Small intestine (tissue), 7 donors: ENCODE measurements around the gene RPP14. TPM values are rescaled to one million over a fixed set of nuclear protein-coding genes. Genes with fewer than 3 reads are reported as not detected.

Experiments
- DNase-seq, 2 donors: peaks; one replicate each; pipeline versions ENCODE4 v3.0.0 to v3.0.0-alpha.2; 2013
- FAIRE-seq: peaks from 2 replicates; lab custom pipeline; 2012; peaks lifted over from hg19 to GRCh38; lab: Jason Lieb, UNC
- H3K27ac ChIP-seq, 3 donors: one replicate each; pipeline ENCODE4 v1.5.1; 2013; ENCODE audit warnings: low read length in 2 of 3, mild to moderate bottlenecking in 2 of 3, control low read depth in 1 of 3, inconsistent platforms in 1 of 3, low read depth in 1 of 3, moderate library complexity in 1 of 3
- H3K27me3 ChIP-seq, 3 donors: one replicate each; pipeline ENCODE4 v1.6.1; 2013; ENCODE audit warnings: low read length in 3 of 3, inconsistent platforms in 1 of 3; ENCODE audit not compliant: control insufficient read depth in 3 of 3, insufficient read depth in 3 of 3
- H3K36me3 ChIP-seq, 3 donors: one replicate each; pipeline ENCODE4 v1.6.1; 2013; ENCODE audit warnings: low read length in 3 of 3, inconsistent platforms in 1 of 3, low read depth in 1 of 3, mild to moderate bottlenecking in 1 of 3, moderate library complexity in 1 of 3; ENCODE audit not compliant: control insufficient read depth in 3 of 3, insufficient read depth in 2 of 3
- H3K4me1 ChIP-seq, 3 donors: one replicate each; pipeline ENCODE4 v1.6.1; 2013; ENCODE audit warnings: low read length in 2 of 3, inconsistent platforms in 1 of 3, low read depth in 1 of 3, mild to moderate bottlenecking in 1 of 3, moderate library complexity in 1 of 3; ENCODE audit not compliant: control insufficient read depth in 3 of 3, insufficient read depth in 2 of 3
- H3K4me3 ChIP-seq, 3 donors: one replicate each; pipeline ENCODE4 v1.5.1; 2013; ENCODE audit warnings: low read length in 3 of 3, control low read depth in 1 of 3, inconsistent platforms in 1 of 3, low read depth in 1 of 3, mild to moderate bottlenecking in 1 of 3, moderate library complexity in 1 of 3
- H3K9me3 ChIP-seq, 2 donors: one replicate each; pipeline ENCODE4 v1.6.1; 2013; ENCODE audit warnings: low read depth in 1 of 2, low read length in 1 of 2; ENCODE audit not compliant: control insufficient read depth in 2 of 2, insufficient read depth in 1 of 2
- WGBS, 3 donors: extraction: QIAGEN DNeasy Blood & Tissue Kit; methylation state at CpG; one replicate each; pipeline ENCODE4 v1.1.7; 2013; 5-methylcytosine and 5-hydroxymethylcytosine counted together
- polyA plus RNA-seq, 4 donors: library from polyadenylated mRNA; stranded (reverse) in 3 of 4; unstranded in 1 of 4; fragments of 200-250 nt in 3 of 4; fragments of 120-200 nt in 1 of 4; gene quantifications; one replicate each; pipeline versions ENCODE4 v1.2.1 to v1.2.3, GENCODE V29; 2013
- donor health status: healthy with polysubstance abuse.
- donor health status: control.
- donor health status: control.
- donor health status: Bipolar disorder and iron deficiency.
- donor health status: healthy.

The RPP14 gene
- polyA plus RNA-seq, 4 donors = 11.7 to 21.6 (median 19.3) TPM

DNA sequence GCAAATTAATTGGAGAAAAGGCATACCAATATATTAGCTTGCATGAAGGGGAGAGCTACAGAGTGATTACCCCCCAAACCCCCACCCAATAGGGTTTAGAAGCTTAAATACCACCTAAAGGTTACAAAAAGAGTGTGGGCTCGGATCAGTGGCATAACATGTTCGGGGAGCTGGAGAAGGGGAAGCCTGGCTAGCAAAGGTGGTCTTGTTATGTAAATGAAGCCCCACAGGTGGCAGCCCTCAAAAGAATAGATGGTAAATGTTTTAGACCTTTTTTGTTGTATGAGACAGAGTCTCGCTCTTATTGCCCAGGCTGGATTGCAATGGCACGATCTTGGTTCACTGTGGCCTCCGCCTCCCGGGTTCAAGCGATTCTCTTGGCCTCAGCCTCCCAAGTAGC lies 15.7 kb downstream of the RPP14 start:
- DNase-seq = no peak
- no peak overlapping the region for H3K4me3 ChIP-seq
- peaks cover 0 to 9% (median 8%) of the 10 kb centered on the region in 3 donors for H3K4me1 ChIP-seq
- no peak for FAIRE-seq
- H3K27ac ChIP-seq = no peak overlapping the region
- WGBS, 3 donors = 94 to 99% (median 96%) methylated on average over 7 of the region's 7 CpGs
- no peaks in the 10 kb centered on the region for H3K27me3 ChIP-seq
- no peaks in the 10 kb centered on the region for H3K9me3 ChIP-seq
- H3K36me3 ChIP-seq = peaks cover 7 to 17% (median 10%) of the 10 kb centered on the region in 3 donors

DNA sequence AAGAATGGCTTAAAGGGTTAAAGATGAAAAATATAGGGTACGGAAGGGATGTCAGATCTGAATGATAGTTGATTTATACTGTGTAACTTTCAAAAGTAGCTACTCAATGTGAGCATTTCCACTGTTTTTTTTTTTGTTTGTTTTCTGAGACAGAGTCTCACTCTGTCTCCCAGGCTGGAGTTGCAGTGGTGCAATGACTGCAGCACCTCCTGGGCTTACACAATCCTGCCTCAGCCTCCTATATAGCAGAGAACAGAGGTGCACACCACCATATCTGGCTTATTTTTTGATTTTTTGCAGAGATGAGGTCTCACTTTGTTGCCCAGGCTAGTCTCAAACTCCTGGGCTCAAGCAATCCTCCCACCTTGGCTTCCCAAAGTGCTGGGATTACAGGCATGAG lies 16.7 kb downstream of the RPP14 start:
- H3K9me3 ChIP-seq = no peaks in the 10 kb centered on the region
- no peaks in the 10 kb centered on the region for H3K27me3 ChIP-seq
- FAIRE-seq (no peak), DNase-seq (no peak)
- peaks cover 0 to 9% (median 8%) of the 10 kb centered on the region in 3 donors for H3K4me1 ChIP-seq
- H3K27ac ChIP-seq = no peak overlapping the region
- WGBS, 3 donors = 75 to 85% (median 81%) methylated on average over 1 of the region's 1 CpG
- H3K4me3 ChIP-seq = no peak overlapping the region
- peaks cover under 1 to 14% (median 5%) of the 10 kb centered on the region in 3 donors for H3K36me3 ChIP-seq

DNA sequence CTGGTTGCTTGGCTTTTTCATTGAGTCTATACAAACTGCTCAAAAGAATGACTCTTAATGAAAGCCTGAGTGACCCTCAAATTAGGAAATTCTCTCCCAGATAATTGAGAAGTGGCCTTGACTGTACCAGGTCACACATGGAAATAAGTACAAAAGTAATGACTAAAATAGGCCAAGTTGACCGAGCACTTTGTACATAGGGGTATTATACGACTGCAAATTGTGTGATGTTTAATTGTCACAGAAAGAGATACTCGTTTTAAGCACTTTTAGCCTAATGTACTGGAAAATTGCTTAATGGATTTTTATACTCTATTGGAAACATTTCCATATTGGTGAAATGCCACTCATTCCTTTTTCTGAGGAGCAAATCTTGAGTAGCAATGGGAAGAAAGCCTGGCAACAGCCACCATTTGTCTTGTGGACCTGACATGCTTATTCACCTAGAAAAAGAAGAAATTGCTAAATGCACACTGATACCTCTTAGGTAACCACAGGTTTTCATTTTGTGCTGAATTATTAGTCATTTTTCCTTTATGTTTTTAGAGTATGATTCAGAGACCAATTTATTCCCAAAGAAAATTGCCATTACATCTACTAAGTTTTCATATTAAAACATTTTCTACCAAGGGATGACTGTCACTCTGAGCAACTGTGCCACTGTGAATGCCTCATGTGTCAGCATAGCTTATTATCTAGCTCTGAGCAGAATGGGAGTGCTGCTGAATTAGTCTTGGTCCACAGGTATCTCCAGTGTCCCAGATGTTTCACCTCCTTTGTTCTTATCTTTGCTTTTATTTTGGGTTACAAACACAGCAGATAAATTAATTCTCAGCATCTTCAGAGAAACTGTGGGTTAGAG lies 17.7 kb downstream of the RPP14 start:
- no peak overlapping the region for H3K4me3 ChIP-seq
- no peaks in the 10 kb centered on the region for H3K9me3 ChIP-seq
- peaks cover 0 to 7% (median 2%) of the 10 kb centered on the region in 3 donors for H3K36me3 ChIP-seq
- no peak overlapping the region for H3K27ac ChIP-seq
- DNase-seq (no peak), FAIRE-seq (no peak)
- WGBS, 3 donors = 76 to 82% (median 78%) methylated on average over 3 of the region's 3 CpGs
- peaks cover 0 to 9% (median 8%) of the 10 kb centered on the region in 3 donors for H3K4me1 ChIP-seq
- H3K27me3 ChIP-seq = no peaks in the 10 kb centered on the region

DNA sequence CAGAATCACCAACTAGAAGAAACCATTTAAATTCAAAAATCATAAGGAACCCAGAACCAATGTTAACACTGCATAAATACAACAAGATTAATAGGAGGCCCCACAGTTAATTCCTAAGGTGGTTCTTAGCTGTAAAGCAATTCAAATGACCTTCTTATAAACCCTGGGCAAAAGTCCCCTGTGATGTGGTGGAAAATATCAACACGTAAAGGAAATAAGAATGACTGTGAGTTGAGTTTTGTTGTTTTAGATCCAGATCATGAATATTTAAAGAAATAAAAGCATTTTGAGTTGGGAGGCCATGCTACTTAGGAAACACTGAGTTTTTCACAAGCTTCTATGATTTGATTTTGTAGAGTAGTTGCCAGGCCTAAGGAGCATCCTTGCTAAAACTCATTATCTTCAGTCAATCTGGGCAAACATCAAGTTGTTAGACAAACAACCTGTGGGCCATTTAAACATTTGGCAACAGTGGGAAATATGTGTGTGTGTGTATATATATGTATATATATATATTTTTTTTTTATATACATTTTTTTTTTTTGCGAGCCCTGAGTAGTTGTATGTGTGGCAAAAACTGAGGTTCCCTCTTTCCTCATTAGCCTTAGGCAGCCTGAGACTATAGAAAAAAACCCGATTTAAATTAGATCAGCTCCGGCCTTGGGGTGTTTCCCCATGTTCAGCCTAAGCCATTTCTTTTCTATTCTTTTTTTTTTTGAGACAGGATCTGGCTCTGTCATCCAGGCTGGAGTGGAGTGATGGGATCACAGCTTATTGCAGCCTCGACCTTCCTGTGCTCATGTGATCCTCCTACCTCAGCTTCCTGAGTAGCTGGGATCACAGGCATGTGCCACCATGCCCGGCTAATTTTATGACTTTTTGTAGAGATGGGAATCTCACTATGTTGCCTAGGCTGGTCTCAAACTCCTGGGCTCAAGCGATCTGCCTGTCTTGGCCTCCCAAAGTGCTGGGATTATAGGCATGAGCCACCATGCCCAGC lies 18.6 kb downstream of the RPP14 start:
- H3K27ac ChIP-seq = peak overlapping the region in 2 of 3 donors; percentile 22 to 62
- DNase-seq (no peak), FAIRE-seq (no peak)
- H3K9me3 ChIP-seq = no peaks in the 10 kb centered on the region
- 62 to 72% (median 71%) methylated on average over 7 of the region's 7 CpGs for WGBS, 3 donors
- no peak overlapping the region for H3K4me3 ChIP-seq
- H3K4me1 ChIP-seq = peaks cover 0 to 9% (median 8%) of the 10 kb centered on the region in 3 donors
- H3K36me3 ChIP-seq = peaks cover 0 to 4% (median 0%) of the 10 kb centered on the region in 3 donors
- H3K27me3 ChIP-seq = no peaks in the 10 kb centered on the region

DNA sequence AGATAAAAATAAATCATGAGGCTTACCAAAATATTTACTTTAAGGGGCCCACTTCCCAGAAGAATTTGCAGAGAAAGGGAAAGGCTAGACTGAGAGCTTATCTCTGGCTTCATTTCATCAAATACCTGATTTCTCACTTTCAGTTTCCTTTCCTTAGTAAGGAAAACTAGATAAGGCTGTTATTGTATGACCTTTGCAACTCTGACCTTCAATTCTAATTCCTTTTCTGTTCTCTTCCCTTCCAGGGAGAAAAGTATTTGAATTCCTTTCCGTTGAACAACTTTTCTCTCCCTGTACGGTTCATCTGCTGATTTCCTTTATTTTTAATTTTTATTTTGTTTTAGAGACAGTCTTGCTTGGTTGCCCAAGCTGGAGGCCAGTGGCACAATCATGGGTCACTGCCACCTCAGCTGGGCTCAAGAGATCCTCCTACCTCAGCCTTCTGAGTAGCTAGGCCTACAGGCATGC lies 19.5 kb downstream of the RPP14 start:
- Histone ChIP-seq H3K27ac (peak overlapping the region; percentile 27 to 89 (median 82)), H3K36me3 (peaks cover 0 to 4% (median 0%) of the 10 kb centered on the region in 3 donors), H3K27me3 (no peaks in the 10 kb centered on the region), H3K9me3 (no peaks in the 10 kb centered on the region), H3K4me3 (no peak overlapping the region), H3K4me1 (peaks cover 0 to 9% (median 8%) of the 10 kb centered on the region in 3 donors)
- DNase-seq = peak; percentile 65 to 85
- FAIRE-seq = no peak
- WGBS, 3 donors = 7 to 23% (median 12%) methylated on average over 2 of the region's 2 CpGs

DNA sequence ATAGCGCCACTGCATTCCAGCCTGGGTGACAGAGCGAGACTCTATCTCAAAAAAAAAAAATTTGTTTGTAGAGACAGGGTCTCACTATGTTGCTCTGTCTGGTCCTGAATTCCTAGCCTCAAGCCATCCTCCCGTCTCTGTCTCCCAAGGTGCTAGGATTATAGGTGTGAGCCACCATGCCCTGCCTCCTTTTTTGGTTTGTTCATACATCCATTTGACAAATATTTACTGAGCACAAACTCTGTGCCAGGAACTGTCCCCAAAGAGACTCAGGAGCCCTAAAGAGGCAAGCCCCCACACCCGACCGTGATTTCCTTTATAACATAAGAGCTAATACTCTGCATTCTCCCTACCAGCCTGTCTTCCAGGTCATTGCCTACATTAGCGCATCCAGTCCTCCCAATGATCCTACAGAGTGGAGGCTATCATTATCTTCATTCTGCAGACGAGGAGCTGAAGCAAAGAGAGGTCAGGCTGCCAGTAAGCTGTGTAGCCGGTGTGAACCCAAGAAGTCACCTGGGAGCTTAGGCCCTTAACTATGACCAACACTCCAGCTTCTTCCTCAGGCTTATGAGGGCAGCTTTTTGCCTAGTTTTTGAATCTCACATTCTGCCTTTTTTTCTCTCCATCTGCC lies 20.3 kb downstream of the RPP14 start:
- no peaks in the 10 kb centered on the region for H3K36me3 ChIP-seq
- peaks cover 0 to 5% (median 0%) of the 10 kb centered on the region in 3 donors for H3K27me3 ChIP-seq
- WGBS, 3 donors = 91 to 95% (median 93%) methylated on average over 8 of the region's 8 CpGs
- DNase-seq (no peak), FAIRE-seq (no peak)
- H3K4me3 ChIP-seq = no peak overlapping the region
- H3K9me3 ChIP-seq = no peaks in the 10 kb centered on the region
- H3K4me1 ChIP-seq = peaks cover 0 to 9% (median 8%) of the 10 kb centered on the region in 3 donors
- no peak overlapping the region for H3K27ac ChIP-seq

DNA sequence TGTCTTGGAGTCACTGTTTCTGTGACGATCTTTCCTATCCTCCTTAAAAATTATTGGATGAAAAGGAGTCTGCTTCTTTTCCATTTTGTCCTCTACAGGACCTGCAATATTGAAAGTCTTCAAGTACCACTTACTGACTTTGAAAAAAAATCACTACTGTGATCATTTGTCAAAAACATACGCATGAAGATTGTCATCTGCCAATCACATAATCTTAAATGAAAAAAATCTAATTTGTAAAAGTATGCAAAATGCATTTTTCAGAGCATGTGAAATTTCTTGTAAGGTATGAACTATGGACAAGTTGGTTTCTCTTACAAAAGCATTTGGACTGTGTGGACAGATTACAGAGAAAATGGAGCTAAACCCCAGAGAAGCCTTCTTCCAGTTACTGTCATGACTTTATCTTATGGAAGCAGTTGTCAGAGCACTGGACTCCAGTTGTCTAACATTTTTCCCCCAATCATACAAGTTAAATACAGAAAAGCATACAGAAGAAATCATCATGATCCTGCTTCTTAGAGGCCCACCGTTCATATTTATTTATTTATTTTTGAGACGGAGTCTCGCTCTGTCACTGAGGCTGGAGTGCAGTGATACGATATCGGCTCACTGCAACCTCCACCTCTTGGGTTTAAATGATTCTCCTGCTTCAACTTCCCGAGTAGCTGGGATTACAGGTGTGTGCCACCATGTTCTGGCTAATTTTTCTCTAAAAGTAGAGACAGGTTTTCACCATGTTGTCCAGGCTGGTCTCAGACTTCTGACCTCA lies 23.3 kb downstream of the RPP14 start:
- H3K9me3 ChIP-seq = no peaks in the 10 kb centered on the region
- H3K4me1 ChIP-seq = peaks cover 0 to 9% (median 8%) of the 10 kb centered on the region in 3 donors
- H3K36me3 ChIP-seq = no peaks in the 10 kb centered on the region
- H3K27ac ChIP-seq = no peak overlapping the region
- H3K27me3 ChIP-seq = peaks cover 0 to 10% (median 0%) of the 10 kb centered on the region in 3 donors
- 93 to 95% (median 93%) methylated on average over 8 of the region's 8 CpGs for WGBS, 3 donors
- H3K4me3 ChIP-seq = no peak overlapping the region
- FAIRE-seq (no peak), DNase-seq (no peak)
